Endothelial cell of umbilical vein (primary cell): ENCODE results near the gene HAND1. TPM values are rescaled to one million over a fixed set of nuclear protein-coding genes. Genes with fewer than 3 reads are reported as not detected.

ENCODE experiments used
- BruUV-seq: library from RNA; stranded (reverse); fragments of 400-500 nt; replicated peaks from 2 replicates; lab custom pipeline; 2021; lab: Mats Ljungman, UMichigan
- CTCF ChIA-PET: fragments of 300-600, 350-600 bp; sonication (Branson Sonifier 250); formaldehyde crosslinking; loops from one replicate; lab custom pipeline; 2021; ENCODE audit warnings: antibody characterized with exemption, inconsistent platforms; lab: Charles Lee
- POLR2A ChIA-PET: fragments of 300-600, 350-600 bp; sonication (Branson Sonifier 250); formaldehyde crosslinking; loops from one replicate; lab custom pipeline; 2021; ENCODE audit warnings: antibody characterized with exemption, inconsistent platforms; lab: Charles Lee
- DNase-seq: peaks from one replicate; pipeline ENCODE4 v3.0.0-alpha.2; 2011; ENCODE audit warnings: low read depth, low spot score
- FAIRE-seq: peaks from 2 replicates; lab custom pipeline; 2011; peaks lifted over from hg19 to GRCh38; lab: Jason Lieb, UNC
- H2AFZ ChIP-seq: 2 replicates; pipeline ENCODE4 v1.6.0; 2012; ENCODE audit warnings: low read depth, low read length, control low read depth, inconsistent platforms
- H3K27ac ChIP-seq: 2 replicates; pipeline ENCODE4 v1.5.1; 2011; ENCODE audit warnings: low read depth, mild to moderate bottlenecking, control low read depth, low read length, moderate library complexity; ENCODE audit not compliant: insufficient read depth
- H3K27me3 ChIP-seq, 2 experiments: 2 replicates each; pipeline versions ENCODE4 v1.6.0 to v1.6.1; 2011; ENCODE audit warnings: low read length in 2 of 2, mixed read lengths in 1 of 2; ENCODE audit not compliant: control insufficient read depth in 2 of 2, insufficient read depth in 2 of 2
- H3K36me3 ChIP-seq, 2 experiments: 2 replicates in 1 of 2; 3 replicates in 1 of 2; pipeline ENCODE4 v1.5.1; 2011; ENCODE audit warnings: low read length in 2 of 2, mild to moderate bottlenecking in 1 of 2, moderate library complexity in 1 of 2; ENCODE audit not compliant: control insufficient read depth in 2 of 2, insufficient read depth in 2 of 2; ENCODE audit errors: extremely low read depth in 1 of 2
- H3K4me1 ChIP-seq: 3 replicates; pipeline ENCODE4 v1.5.1; 2011; ENCODE audit warnings: mild to moderate bottlenecking, low read length; ENCODE audit not compliant: control insufficient read depth, insufficient read depth; ENCODE audit errors: extremely low read depth
- H3K4me2 ChIP-seq: 2 replicates; pipeline ENCODE4 v1.6.1; 2011; ENCODE audit warnings: low read length, control low read depth, mixed read lengths; ENCODE audit not compliant: insufficient read depth
- H3K4me3 ChIP-seq, 3 experiments: fragments of 200-600 bp in 1 of 3; sonication (generic), shearing (Covaris generic) in 1 of 3; replicated peaks in 1 of 3; 2 replicates each; pipeline ENCODE4 v1.5.1; 2011 to 2016; ENCODE audit warnings: control low read depth in 3 of 3, low read length in 3 of 3, mild to moderate bottlenecking in 2 of 3, inconsistent platforms in 1 of 3, low read depth in 1 of 3, moderate library complexity in 1 of 3; ENCODE audit not compliant: insufficient read depth in 1 of 3
- H3K79me2 ChIP-seq: 2 replicates; pipeline ENCODE4 v1.6.0; 2012; ENCODE audit warnings: low read length, inconsistent platforms; ENCODE audit not compliant: control insufficient read depth, insufficient read depth
- H3K9ac ChIP-seq: replicated peaks from 2 replicates; pipeline ENCODE3; 2011; ENCODE audit warnings: low read length, control low read depth; ENCODE audit not compliant: insufficient read depth; ENCODE audit errors: extremely low read depth
- H3K9me1 ChIP-seq: replicated peaks from 3 replicates; pipeline ENCODE4 v1.6.0; 2011; ENCODE audit warnings: mild to moderate bottlenecking, low read length; ENCODE audit not compliant: control insufficient read depth, insufficient read depth; ENCODE audit errors: extremely low read depth
- H3K9me3 ChIP-seq: replicated peaks from 2 replicates; pipeline ENCODE4 v1.5.1; 2012; ENCODE audit warnings: low read length, inconsistent platforms; ENCODE audit not compliant: control insufficient read depth, insufficient read depth
- H4K20me1 ChIP-seq: replicated peaks from 2 replicates; pipeline ENCODE3; 2011; ENCODE audit warnings: mild to moderate bottlenecking, low read length; ENCODE audit not compliant: control insufficient read depth, insufficient read depth; ENCODE audit errors: extremely low read depth
- EZH2 ChIP-seq: IDR thresholded peaks from 2 replicates; pipeline ENCODE4 v1.6.1; 2012; ENCODE audit warnings: borderline replicate concordance, low read depth, mild to moderate bottlenecking, moderate library complexity, low read length, inconsistent platforms; ENCODE audit not compliant: severe bottlenecking
- MYC ChIP-seq: IDR thresholded peaks from one replicate; pipeline ENCODE4 v1.6.1; 2011; ENCODE audit warnings: mild to moderate bottlenecking, low read depth, low read length
- POLR2A ChIP-seq: IDR thresholded peaks from 2 replicates; pipeline ENCODE4 v1.6.1; 2012; ENCODE audit warnings: low read depth, mild to moderate bottlenecking, control low read depth, low read length
- dilution Hi-C: fragments of 300-500 bp; cut with MboI; formaldehyde crosslinking; loops from one replicate; pipeline ENCODE4 v1.15.0; 2019; ENCODE audit warnings: low sequenced_read_pairs; ENCODE audit not compliant: extremely low pct_ligation_motif_present
- intact Hi-C: fragments of 100-400 bp; cut with micrococcal nuclease; formaldehyde crosslinking; loops from one replicate; pipeline ENCODE4 v1.10.0; 2022
- polyA plus RNA-seq, 4 experiments: library from polyadenylated mRNA; depleted of rRNA in 3 of 4; stranded (reverse) in 3 of 4; unstranded in 1 of 4; fragments of >200 nt; gene quantifications; 2 replicates each; pipeline versions ENCODE4 v1.2.1 to v1.2.3, GENCODE V29; 2011 to 2012; ENCODE audit warnings: missing spikeins in 1 of 4
- total RNA-seq: library from RNA; stranded (reverse); gene quantifications from 2 replicates; pipeline ENCODE4 v1.2.3, GENCODE V29; 2021
- TF ChIP-seq, protein P1 (sequence below), 2 donors: IDR thresholded peaks; 1 replicate in 1 of 2; 2 replicates in 1 of 2; pipeline ENCODE4 v1.5.1; 2011; ENCODE audit warnings: low read length in 2 of 2, mild to moderate bottlenecking in 2 of 2, moderate library complexity in 2 of 2, control low read depth in 1 of 2, inconsistent platforms in 1 of 2, low read depth in 1 of 2; ENCODE audit not compliant: insufficient read depth in 1 of 2; ENCODE audit errors: extremely low read depth in 1 of 2

The HAND1 gene
- total and polyA plus RNA-seq, 2 donors (not counting 3 experiments of a cell fraction or from before 2014, with no cell fraction given) = not detected

DNA sequence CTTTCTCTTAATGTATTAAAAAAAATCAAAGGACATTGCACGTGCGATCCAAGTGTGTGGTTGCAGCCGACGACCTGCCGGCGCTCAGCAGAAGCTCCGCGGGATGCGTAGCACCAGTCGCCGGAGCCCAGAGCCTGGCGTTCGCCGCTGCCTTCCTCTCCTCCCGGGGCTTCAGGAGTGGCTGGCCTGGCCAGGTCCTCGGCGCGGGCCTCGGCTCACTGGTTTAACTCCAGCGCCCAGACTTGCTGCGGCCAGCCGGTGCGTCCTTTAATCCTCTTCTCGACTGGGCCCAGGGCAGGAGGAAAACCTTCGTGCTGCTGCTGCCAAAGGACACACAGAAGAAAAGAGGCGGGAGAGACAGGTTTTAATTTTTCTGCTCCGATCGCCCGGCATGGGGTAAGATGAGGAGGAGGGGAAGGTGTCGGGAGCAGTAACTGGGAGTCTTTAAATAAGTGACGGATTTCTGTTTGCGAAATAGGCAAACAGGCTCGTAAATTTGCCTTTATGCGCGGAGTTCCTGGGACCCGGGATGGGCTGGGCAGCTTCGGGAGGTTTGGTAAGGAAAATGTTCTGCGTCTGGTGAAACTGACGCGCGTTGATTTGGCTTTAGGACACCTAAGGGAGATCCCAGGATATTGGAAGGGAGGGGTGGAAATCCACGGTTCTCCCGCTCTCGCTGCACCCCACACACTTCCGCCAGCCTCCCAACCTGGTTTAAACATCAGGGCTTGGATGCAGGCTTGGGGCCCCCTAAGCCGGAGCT, 2.3 kb downstream of the HAND1 start:
- H3K9me3 ChIP-seq = no peaks in the 10 kb centered on the region
- no peak overlapping the region for H3K4me3 ChIP-seq
- no peak overlapping the region for H2AFZ ChIP-seq
- H3K27me3 ChIP-seq = peaks cover 91 to 98% of the 10 kb centered on the region in 2 experiments
- no peak overlapping the region for H3K27ac ChIP-seq
- BruUV-seq = no TSS peak
- no peak overlapping the region for H3K4me2 ChIP-seq
- ChIA-PET POLR2A (no interaction called here), CTCF (interaction anchor here (1.3 kb wide), 1 partner anchor 45 kb away, joined by 4 read pairs; no protein-coding TSS in a partner anchor)
- no peaks in the 10 kb centered on the region for H4K20me1 ChIP-seq
- DNase-seq (no peak), FAIRE-seq (no peak)
- intact Hi-C loops (no loop called here), dilution Hi-C loops (no loop called here)
- no peak overlapping the region for H3K9ac ChIP-seq
- H3K36me3 ChIP-seq = no peaks in the 10 kb centered on the region
- H3K9me1 ChIP-seq = no peaks in the 10 kb centered on the region
- H3K4me1 ChIP-seq = no peaks in the 10 kb centered on the region
- H3K79me2 ChIP-seq = no peaks in the 10 kb centered on the region
- TF ChIP-seq, protein P1, sequence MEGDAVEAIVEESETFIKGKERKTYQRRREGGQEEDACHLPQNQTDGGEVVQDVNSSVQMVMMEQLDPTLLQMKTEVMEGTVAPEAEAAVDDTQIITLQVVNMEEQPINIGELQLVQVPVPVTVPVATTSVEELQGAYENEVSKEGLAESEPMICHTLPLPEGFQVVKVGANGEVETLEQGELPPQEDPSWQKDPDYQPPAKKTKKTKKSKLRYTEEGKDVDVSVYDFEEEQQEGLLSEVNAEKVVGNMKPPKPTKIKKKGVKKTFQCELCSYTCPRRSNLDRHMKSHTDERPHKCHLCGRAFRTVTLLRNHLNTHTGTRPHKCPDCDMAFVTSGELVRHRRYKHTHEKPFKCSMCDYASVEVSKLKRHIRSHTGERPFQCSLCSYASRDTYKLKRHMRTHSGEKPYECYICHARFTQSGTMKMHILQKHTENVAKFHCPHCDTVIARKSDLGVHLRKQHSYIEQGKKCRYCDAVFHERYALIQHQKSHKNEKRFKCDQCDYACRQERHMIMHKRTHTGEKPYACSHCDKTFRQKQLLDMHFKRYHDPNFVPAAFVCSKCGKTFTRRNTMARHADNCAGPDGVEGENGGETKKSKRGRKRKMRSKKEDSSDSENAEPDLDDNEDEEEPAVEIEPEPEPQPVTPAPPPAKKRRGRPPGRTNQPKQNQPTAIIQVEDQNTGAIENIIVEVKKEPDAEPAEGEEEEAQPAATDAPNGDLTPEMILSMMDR (IDR thresholded peaks at IDR 0.05; ENCODE audit: extremely low read depth in 1 of 2, insufficient read depth in 1 of 2, low read depth in 1 of 2, low read length in 2 of 2) = no peak
- TF ChIP-seq POLR2A (no peak), EZH2 (peak; percentile 78), MYC (no peak)
